Tongue (tissue), 2 donors: ENCODE data around the gene NKAIN4. TPM values are rescaled to one million over a fixed set of nuclear protein-coding genes. Genes with fewer than 3 reads are reported as not detected.
"Not testable (repeated sequence)": the region's sequence is repeated elsewhere in the genome, so short reads cannot be mapped to it uniquely, and the experiment has no call there.

ENCODE experiments used
- DNase-seq: peaks from one replicate; pipeline ENCODE4 v3.0.0-alpha.2; 2015
- total RNA-seq: library from RNA; depleted of rRNA; stranded (reverse); fragments of >200 nt; gene quantifications from one replicate; pipeline ENCODE4 v1.2.3, GENCODE V29; 2014

Gene NKAIN4
- total RNA-seq, 1 donor from 2014 or later: 10.4 TPM

DNA sequence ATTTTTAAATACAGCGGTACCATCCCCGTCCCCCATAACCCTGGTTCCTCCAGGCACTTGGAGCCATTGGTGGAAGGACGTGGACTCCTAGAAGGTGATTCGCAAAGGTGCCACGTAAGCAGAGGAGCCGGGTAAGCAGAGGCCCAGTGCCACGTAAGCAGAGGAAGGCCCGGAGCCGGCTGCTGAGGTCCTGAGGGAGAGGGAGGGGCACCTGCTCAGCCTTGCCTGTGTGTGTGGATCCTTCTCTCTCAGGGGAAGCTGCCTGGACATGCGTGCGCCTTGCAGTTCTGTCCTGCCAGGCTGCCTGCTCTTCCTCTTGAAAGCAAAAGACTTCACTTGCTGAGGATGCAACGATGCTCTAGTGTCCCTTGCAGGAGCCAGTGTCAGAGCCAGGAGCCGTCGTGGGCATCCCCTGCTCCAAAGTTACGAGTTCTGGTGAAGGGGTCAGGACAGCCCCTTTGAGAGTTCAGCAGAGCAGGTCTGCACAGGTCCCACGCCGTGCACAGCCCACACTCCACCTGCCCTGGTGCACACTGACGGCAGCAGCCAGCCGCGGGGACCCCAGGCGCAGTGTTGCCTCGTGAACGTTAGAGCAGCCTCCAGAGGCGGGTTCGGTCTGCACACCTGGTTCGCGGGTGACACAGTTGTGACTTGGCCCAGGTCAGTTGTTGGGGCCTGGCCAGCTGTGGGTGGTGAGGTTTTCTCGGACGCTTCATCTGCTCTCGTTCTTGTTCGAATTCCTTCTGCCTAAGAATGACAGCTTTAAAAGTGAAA lies 1.9 kb upstream of the NKAIN4 start:
- no peak for DNase-seq

DNA sequence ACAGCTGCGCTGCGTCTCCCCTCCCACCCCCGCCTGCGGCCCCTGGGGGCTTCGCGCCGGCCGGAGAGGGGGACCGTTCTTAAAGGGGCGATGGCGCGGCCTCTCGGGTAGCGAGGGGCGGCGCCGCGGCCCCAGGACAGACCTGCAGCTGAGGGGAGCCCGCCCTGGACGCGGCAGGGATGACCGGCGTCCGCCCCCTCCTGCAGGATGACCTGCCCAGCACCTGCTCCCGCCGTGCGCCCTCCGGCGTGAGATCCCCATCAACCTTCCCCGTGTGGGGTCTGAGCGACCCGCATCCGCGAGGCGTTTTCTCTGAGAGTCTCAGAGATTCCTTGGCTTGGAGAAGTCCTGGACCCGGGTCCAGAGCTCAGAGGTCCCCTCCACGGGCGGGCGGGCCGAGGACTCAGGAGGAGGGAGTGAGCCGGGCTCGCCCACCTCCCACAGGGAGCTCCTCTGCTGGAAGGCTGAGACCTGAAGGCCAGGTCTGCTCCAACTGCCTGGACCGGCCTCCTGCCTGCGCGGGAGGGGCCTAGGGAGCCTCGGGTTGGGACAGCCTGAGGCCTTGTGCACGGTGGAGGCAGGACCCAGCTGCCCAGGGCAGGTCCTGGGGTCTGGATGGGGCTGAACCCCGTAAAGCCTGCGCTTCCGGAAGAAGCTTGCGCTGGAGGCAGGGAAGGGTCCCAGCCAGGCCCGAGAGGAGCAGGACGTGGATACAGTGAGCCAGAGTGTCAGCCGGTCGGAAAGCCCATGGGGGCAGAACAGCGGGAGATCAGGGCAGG lies 532 bp upstream of the NKAIN4 start:
- DNase-seq: peak; percentile 86

DNA sequence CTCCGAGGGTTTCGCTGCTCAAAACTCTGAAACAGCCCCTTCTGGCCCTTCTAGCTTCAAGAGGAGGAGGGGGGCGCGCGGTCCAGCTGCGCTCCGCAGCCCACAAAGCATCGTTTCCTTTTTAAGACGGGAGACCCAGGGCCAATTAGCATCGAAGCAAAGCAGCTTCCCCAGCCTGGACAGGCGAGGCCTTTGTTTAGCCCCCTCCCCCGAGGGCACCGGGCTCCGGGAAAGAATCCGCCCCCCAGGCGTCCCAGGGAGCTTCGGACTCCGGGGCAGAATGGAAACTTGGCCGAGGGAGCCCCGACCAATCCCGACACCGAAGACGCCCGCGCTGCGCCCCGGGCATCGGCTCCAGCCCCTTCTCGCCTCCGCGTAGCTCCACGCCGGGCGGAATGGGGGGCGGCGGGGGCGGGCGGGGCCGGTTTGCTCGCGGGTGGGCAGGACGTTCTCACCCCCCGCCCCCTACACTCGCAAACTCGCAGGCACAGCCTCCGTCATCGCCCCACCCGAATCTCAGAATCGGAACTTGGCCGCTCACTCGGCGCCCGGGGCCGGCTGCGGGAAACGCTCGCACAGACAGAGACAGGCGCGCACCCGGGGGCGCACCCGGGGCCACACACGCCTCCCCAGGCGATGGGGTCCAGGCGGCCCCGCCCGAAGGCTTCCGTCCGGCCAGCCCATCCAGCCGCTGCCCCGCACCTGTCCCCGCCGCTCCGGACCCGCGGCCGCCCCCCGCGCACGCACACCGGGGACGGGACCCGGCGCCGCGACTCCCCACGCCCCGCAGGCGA lies 628 bp downstream of the NKAIN4 start:
- peak; percentile 85 for DNase-seq

DNA sequence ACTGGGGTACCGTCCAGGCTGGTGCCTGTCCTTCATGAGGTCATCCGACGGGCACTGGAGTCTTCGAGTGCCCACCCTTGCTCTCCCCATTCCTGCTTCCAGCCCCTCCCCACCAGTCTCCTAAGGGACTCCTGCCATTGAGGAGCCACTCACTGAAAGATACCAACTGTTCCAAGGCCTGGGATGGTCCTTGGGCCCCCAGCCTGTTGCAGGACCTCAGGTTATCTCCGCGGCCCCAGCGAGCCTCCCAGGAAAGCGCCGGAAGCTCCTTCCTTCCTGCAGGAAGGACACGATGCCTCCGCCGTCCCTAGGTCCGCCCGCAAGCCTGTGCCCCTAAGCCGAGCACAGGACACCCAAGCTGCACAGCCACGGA lies 1.2 kb downstream of the NKAIN4 start:
- DNase-seq: no peak

DNA sequence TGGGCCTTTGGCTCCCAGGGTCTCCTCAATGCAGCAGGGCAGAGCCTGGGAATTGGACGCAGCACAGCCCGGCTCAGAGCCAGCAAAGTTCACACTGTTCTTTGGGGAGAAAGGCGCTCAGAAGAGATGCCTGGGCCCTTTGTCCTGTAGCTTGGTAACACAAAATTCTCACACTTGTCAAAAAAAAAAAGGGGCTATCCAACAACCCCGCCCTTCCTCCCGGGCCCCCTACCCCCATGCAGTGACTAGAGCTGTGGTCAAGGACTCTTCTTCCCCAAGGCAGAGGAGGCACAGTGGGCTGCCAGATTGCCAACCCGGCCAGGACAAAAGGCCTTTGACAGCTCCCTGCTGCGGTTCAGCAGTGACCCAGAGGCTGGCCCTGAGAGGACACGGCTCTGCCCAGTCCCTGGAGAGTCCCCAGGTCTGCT lies 2.0 kb downstream of the NKAIN4 start:
- no peak for DNase-seq

DNA sequence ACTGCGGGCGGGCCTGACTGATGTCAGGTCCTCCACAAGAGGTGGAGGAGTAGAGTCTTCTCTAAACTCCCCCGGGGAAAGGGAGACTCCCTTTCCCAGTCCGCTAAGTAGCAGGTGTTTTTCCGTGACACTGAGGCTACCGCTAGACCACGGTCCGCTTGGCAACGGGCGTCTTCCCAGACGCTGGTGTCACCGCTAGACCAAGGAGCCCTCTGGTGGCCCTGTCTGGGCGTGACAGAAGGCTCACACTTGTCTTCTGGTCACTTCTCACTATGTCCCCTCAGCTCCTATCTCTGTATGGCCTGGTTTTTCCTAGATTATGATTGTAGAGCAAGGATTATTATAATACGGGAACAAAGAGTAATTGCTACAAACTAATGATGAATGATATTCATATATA lies 2.9 kb downstream of the NKAIN4 start:
- DNase-seq: not testable (repeated sequence)

DNA sequence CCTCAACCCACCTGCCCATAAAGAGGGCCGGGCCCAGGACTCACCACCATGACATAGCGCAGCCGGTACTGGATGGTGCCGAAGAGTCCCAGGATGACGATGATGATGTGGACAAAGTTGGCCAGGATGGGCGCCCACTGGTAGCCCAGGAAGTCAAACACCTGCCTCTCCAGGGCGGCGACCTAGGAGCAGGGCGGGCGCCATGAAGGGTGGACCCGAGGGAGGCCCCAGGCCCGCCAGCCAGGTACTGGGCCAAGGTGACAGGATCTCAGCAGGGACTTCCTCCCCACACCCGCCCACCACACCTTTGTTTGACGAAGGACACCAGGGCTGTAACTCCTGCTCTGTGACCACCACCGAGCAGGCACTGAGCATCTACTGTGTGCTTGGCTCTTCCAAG lies 4.4 kb downstream of the NKAIN4 start:
- no peak for DNase-seq

DNA sequence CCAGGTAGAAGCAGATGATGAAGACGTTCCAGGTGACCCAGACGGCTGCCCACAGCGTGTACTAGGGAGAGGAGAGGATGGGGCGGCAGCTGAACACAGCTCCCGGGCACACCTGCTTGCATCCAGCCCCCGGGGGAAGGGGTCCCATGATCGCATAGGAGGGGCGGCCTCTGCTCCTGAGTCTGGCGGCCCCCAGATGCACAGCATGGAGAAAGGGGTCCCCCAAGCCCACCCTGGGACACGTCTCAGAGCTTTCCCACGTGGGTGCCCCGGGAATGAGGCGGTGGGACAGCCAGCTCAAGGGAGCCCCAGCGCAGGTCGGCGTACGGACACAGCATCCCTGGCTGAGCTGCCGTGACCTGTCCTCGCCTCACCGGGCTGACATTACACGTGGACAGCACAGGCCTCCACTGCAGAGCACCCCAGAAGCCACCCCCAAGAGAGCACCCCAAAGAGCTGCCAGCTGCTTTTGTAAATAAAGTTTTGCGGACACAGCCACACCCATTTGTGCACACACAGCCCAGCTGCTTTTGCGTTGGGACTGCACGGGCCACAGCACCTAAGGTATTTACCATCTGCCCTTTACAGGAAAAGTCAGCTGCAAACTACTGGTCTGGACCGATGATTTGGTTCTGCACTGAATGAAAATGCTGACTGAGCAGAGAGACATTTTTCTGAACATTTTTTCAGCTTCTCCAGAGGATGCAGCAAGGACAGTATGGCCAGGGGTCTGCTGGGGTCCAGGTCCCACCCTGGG lies 5.2 kb downstream of the NKAIN4 start:
- no peak for DNase-seq

DNA sequence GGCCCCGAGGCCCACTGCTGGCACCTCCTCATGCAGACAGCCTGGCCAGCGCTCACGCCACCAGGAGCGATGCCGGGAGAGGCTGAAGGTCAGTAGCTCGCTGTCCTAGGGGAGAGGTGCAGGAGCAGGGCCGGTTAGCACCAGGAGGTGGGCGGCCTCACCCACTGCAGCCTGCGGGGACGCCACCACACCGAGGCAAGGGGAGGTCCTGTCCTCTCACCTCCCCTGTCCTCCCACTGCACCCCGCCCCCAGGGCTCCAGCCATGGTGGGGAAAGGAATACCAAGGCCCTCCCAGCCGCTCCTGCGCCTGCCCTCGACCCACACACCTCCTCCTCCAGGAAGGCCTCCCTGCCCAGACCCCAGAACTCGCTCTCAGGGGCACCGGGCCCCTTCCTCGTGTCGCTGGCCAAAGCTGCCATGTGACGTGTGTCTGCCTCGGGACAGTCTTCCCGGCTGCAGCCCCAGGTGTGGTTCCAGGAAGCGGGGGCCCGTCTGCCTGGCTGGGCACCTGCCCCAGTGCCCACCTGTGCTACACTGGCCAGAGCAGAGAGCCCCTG lies 6.5 kb downstream of the NKAIN4 start:
- DNase-seq: no peak

DNA sequence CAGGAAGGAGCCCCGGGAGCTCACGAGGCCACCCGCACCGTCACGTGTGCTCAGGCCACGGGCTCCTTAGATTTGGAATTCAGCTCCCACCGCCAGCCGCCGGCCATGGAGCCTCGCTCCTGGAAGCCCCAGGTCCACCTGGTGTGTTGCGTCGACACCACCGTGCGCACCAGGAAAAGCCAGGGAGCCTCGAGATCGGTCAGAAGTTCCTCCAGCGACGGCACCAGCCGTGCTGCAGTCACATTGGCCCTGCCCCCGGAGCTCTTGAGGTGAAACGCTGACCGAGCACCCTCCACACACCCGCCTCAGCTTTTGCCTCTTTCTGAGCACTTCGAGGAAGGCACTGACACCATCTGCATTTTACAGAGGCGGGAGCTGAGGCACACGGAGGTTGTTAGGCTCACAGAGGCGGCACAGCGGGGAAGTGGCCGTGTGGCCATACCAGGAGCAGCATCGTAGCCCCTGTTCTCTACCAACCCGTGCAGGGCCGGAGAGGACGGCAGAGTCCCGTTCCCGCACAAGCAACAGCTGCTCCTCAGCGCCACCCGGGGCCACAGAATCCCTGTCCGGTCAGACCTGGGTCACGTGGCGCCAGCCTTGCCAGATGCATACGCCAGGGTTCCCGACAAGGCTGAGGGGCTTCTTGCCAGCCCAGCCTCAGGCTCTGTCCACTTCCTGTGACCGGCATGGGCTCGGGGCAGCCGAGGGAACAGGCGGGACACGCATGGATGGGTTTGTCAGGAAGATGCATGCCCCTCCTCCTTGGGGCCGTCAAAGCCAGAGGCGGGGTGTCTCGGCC lies 7.6 kb downstream of the NKAIN4 start:
- no peak for DNase-seq

DNA sequence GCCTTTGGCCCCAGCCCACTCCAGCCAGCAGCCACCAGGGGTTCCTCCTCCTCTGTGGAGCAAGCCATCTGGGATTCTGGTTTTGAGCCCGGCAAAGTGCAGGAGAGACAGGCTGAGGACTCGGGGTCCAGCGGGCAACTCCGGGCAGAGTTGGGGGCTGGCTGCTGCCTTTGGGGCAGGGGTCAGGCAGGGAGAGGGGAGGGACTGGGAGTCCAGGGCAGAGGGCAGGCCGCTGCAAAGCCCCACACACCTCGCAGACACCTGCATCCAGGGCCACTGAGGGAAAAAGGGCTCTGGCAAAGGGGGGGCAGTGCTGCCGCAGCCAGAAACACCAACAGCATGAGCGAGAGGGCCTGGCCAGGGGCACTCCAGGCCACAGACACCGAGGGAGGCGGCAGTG lies 9.8 kb downstream of the NKAIN4 start:
- no peak for DNase-seq

DNA sequence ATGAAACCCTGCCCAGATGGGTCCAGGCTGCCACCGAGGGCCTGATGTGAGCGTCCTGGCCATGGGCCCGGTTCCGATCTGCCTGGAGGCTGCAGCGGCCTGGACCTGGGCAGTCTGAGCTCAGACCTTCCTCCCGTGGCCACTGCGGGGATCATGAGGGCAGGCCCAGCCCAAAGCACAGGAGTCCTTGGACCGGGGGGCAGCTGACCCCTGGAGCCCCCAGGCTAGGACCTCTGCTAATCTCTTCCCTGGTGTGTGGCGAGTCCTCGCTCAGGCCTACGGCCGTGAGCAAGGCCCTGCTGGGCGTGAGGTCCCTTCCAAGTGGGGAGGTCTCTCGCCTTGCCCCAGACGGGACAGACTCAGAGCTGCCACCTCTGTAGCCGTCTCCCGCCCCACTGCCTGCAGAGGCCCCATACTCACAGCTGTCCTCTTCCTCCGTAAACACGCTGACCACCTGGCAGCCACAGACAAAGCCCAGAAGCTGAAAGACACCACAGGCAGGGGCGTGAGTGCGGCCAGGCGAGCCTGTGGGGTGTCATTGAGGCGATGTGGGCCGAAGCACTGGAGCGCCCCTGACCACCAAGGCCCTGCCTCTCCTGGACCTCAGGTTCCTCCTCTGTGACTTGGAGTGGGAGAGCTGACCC lies 10.5 kb downstream of the NKAIN4 start:
- no peak for DNase-seq

DNA sequence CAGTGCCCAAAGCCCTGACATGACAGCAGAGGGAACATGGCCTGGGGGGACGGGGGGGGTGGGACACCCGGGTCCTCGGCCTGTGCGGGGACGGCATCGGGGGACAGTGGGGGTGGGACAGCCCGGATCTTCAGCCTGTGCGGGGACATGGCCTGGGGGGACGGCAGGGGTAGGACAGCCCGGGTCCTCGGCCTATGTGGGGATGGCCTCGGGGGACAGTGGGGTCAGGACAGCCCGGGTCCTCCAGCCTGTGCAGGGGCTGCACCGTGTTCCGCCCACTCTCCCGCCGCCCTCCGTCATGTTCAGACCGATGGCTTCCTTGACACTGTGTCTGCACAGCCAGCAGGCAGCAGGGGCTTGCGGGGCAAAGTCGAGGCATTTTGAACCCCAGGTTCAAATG lies 11.5 kb downstream of the NKAIN4 start:
- DNase-seq: no peak

DNA sequence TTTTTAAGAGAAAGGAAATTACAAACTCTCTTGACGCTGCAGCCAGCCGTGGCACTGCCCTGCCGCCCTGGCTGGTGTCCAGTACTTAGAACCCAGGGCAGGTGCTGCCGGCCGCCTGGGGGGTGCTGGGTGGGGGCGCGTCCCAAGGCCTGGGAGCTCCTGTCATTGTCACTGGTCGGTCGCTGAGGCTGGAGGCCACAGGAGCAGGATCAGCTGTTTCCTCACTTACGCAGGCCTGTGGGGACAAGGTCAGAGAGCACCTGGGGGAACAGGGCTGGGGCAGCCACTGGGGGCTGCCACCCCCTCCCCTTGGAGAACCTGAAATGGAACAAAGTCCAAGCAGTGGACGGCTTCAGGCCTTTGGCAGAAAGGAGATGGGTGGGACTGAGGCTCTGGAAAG lies 13.0 kb downstream of the NKAIN4 start:
- DNase-seq: no peak

DNA sequence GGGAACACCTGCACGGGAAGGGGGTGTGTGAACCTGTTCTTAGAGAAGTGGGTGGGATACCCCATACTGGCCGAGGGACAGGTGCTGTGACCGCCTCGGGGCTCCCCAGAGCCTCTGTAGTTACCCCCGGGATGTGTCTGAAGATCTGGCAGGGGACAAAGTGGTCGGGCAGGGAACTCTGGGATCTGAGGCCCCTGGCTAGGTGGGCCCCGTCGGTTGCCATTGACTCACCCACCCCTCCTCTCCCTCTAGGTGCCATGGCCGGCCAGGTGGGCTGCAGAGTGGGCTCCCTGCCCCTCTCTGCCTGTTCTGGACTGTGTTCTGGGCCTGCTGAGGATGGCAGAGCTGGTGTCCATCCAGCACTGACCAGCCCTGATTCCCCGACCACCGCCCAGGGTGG lies 14.3 kb downstream of the NKAIN4 start:
- DNase-seq: no peak

DNA sequence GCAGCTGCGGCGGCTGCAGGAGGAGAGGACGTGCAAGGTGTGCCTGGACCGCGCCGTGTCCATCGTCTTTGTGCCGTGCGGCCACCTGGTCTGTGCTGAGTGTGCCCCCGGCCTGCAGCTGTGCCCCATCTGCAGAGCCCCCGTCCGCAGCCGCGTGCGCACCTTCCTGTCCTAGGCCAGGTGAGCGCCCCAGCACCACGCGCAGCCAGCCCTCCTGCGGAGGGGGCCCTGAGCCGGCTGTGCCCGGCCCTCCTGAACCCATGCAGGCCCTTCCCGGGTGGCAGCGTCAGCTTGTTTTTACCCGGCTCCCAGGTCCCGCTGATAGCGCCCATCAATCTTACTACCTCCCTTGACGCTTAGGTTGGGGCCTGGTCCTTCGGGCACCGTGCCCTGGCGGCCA lies 14.8 kb downstream of the NKAIN4 start:
- DNase-seq: no peak

DNA sequence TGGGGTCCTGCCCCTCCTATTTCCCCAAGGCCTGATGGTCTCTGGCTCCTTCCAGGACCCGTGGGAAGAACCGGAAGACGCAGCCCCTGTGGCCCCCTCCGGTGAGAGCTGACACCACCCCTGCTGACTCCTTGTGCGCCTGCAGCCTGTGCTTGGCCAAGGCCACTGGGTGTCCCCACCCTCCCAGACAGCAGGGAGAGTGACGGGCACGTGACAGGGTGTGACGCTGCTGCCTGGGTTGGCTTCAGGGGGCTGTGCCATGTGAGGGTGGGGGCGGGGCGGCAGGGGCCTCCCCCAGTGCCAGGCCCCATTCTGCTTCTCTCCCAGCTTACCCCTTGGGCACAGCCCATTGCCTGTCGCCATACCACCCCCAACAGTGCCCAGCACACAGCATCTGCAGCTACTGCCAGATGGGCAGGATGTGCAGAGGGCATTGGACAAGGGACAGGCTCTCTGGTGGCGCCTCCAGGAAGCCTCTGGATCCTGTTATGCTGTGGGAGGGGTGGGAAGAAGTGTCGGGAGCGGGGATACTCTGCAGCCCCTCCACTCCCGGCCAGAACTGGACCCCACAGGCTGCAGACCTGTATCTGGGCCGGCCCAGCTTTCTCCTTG lies 15.6 kb downstream of the NKAIN4 start:
- DNase-seq: peak; percentile 64

DNA sequence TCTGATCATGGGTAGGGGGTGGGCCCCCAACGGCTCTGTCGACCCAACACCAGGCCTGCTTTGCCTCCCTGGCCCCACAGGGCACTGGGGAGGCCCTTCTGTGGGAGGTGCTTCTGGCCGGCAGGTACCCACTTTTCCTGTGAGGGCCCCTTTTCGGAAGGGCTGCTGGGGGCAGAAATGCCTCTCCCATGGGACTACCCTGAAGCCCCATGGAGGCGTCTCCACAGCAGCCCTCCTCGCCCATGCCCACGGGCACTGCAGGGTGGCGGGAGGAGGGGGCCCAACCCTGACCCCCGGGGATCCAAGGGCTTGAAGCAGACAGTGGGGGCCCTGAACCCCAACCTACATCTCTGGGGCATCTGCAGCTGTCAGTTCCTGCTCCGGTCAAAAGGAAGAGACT lies 16.2 kb downstream of the NKAIN4 start:
- DNase-seq: no peak

DNA sequence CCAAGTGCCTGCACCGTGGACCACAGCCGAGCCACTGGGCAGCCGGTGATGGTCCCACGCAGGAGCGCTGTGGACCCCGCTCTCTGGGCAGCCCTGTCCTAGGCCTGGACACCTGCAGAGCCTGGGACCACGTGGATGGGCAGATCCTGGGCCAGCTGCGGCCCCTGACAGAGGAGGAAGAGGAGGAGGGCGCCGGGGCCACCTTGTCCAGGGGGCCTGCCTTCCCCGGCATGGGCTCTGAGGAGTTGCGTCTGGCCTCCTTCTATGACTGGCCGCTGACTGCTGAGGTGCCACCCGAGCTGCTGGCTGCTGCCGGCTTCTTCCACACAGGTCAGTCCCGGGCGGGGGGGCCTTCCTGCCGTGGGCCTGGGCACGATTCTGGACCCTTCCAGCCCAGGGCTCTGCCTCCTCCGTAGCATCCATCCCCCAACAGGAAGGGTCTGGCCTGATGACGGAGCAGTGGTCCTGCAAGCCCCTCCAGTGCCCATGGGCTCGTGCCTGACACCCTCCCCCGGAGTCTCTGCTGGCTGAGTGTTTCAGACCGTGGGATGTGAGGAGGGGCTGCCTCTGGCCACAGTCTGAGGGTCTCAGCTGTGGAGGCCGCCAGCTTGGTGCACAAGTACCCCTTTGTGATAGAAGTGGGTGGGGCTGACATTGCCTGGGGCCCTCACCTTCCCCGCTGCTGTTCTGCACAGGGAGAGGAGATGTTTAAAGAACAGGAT lies 18.0 kb downstream of the NKAIN4 start:
- no peak for DNase-seq
